H1 (cell line): ENCODE results near the gene CDH1. TPM values are rescaled to one million over a fixed set of nuclear protein-coding genes. Genes with fewer than 3 reads are reported as not detected.

Source experiments
- CBX8 ChIP-seq: fragments of 300-800, 300-1000 bp; sonication (generic); IDR thresholded peaks from 2 replicates; pipeline ENCODE4 v1.7.1; 2016; ENCODE audit warnings: low read depth, low read length, borderline replicate concordance
- CHD1 ChIP-seq: IDR thresholded peaks from 2 replicates; pipeline ENCODE4 v1.6.1; 2012; ENCODE audit warnings: low read depth, low read length, improper control_type of control experiment
- EP300 ChIP-seq, 2 experiments: IDR thresholded peaks; 1 replicate in 1 of 2; 2 replicates in 1 of 2; pipeline ENCODE4 v1.6.1; 2011 to 2012; ENCODE audit warnings: low read depth in 2 of 2, low read length in 2 of 2, mild to moderate bottlenecking in 2 of 2, borderline replicate concordance in 1 of 2, inconsistent platforms in 1 of 2, moderate library complexity in 1 of 2
- RFX5 ChIP-seq: IDR thresholded peaks from 2 replicates; pipeline ENCODE4 v1.6.1; 2011; ENCODE audit warnings: low read depth, low read length, improper control_type of control experiment, borderline replicate concordance
- polyA plus RNA-seq, 7 experiments: library from polyadenylated mRNA; depleted of rRNA in 3 of 7; stranded (reverse) in 5 of 7; unstranded in 2 of 7; fragments of >200 nt in 5 of 7; fragments of 200-250 nt in 2 of 7; gene quantifications; 1 replicate in 5 of 7; 2 replicates in 1 of 7; 4 replicates in 1 of 7; pipeline versions ENCODE4 v1.2.1 to v1.2.3, GENCODE V29; 2011 to 2013; ENCODE audit warnings: missing spikeins in 2 of 7, mixed read lengths in 2 of 7
- total RNA-seq: library from RNA; stranded (reverse); fragmentation: NEBNext Ultra II Directional; extraction: Animal tissue kit (Norgen Biotek cat#: 25700); gene quantifications from 2 replicates; pipeline ENCODE4 v1.2.1, GENCODE V29; 2021

CDH1 gene
- total and polyA plus RNA-seq, 2 of the 8 experiments (the other 6 are each of a cell fraction or from before 2014, with no cell fraction given), result 133 to 265 TPM

GRCh38 chr16:68772871-68773270 lies 35.8 kb downstream of the CDH1 start (continued):
- TF ChIP-seq RFX5 (no peak), CHD1 (no peak), EP300 (IDR thresholded peaks at IDR 0.05; ENCODE audit: borderline replicate concordance in 1 of 2, low read depth in 2 of 2, low read length in 2 of 2) (no peak), CBX8 (no peak)
